Endometrial microvascular endothelial cells (primary cell): ENCODE data around the gene ALDH1L1. TPM values are rescaled to one million over a fixed set of nuclear protein-coding genes. Genes with fewer than 3 reads are reported as not detected.

Source experiments
- in situ Hi-C: cut with HindIII; loops from 2 replicates; pipeline ENCODE4 v1.10.0; 2017; ENCODE audit warnings: low sequenced_read_pairs, low pct_unique_long_range_greater_than_20kb; ENCODE audit errors: inconsistent ontology term
- total RNA-seq: library from RNA; depleted of rRNA; stranded (reverse); fragments of >200 nt; gene quantifications from one replicate; pipeline ENCODE4 v1.2.3, GENCODE V29; 2015; ENCODE audit errors: inconsistent ontology term

Gene ALDH1L1
- total RNA-seq, 1 donor from 2014 or later = not detected

- in situ Hi-C loops = no loop called here
Measured at GRCh38 chr3:126197854-126198584, 17.6 kb upstream of the ALDH1L1 start.

- in situ Hi-C loops = no loop called here
Measured at GRCh38 chr3:126197343-126197742, 17.0 kb upstream of the ALDH1L1 start.

GRCh38 chr3:126194713-126195305 is 14.4 kb upstream of the ALDH1L1 start:
- in situ Hi-C loops = no loop called here

- in situ Hi-C loops = no loop called here
Measured at GRCh38 chr3:126191246-126191645, 10.9 kb upstream of the ALDH1L1 start.

GRCh38 chr3:126187920-126188319 is 7.5 kb upstream of the ALDH1L1 start:
- in situ Hi-C loops = no loop called here

GRCh38 chr3:126186749-126187148 is 6.4 kb upstream of the ALDH1L1 start:
- in situ Hi-C loops = no loop called here

GRCh38 chr3:126186271-126186670 is 5.9 kb upstream of the ALDH1L1 start:
- in situ Hi-C loops = no loop called here

- in situ Hi-C loops = no loop called here
Measured at GRCh38 chr3:126184465-126185000, 4.1 kb upstream of the ALDH1L1 start.

GRCh38 chr3:126181398-126181725 is 976 bp upstream of the ALDH1L1 start:
- in situ Hi-C loops = no loop called here

GRCh38 chr3:126179825-126180476 is 435 bp downstream of the ALDH1L1 start:
- in situ Hi-C loops = no loop called here

- in situ Hi-C loops = no loop called here
Measured at GRCh38 chr3:126170073-126170777, 10.2 kb downstream of the ALDH1L1 start.

GRCh38 chr3:126167566-126167965 is 12.8 kb downstream of the ALDH1L1 start:
- in situ Hi-C loops = no loop called here

GRCh38 chr3:126166009-126166408 is 14.4 kb downstream of the ALDH1L1 start:
- in situ Hi-C loops = no loop called here

- in situ Hi-C loops = no loop called here
Measured at GRCh38 chr3:126161309-126161708, 19.1 kb downstream of the ALDH1L1 start.

GRCh38 chr3:126160243-126161210 is 19.9 kb downstream of the ALDH1L1 start:
- in situ Hi-C loops = no loop called here

- in situ Hi-C loops = no loop called here
Measured at GRCh38 chr3:126159476-126159875, 20.9 kb downstream of the ALDH1L1 start.

GRCh38 chr3:126158912-126159454 is 21.4 kb downstream of the ALDH1L1 start:
- in situ Hi-C loops = no loop called here
